ENCODE results near the gene ABLIM2. TPM values are rescaled to one million over a fixed set of nuclear protein-coding genes. Genes with fewer than 3 reads are reported as not detected.

Gene ABLIM2
- total and polyA plus RNA-seq, 2 of the 13 experiments (the other 11 are each of a cell fraction or from before 2014, with no cell fraction given): 0.20 to 0.37 TPM

DNA sequence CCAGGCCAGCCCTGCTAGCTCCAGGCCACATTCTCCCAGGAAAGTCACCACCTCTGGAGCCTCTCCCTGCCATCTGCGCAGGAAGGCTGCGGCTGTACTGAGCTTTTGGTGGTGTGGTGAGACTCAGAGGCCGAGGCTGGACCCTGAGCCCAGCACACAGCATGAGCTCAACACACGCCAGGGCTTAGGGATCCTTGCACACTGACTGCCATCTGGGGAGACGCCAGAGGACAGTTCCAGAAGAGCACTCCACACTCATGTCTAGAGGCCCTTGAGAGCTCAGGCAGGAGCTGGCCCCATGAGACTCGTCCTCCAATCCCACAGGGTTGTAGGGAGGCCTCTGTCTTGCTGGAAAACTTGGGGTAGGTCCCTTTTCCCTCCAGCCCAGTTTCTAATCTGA, 40.6 kb downstream of the ABLIM2 start:
- POLR2A ChIA-PET: no interaction called here
- Histone ChIP-seq H3K4me2 (ENCODE audit: low read depth, low read length) (no peak overlapping the region), H3K27ac (ENCODE audit: extremely low read length, insufficient read depth, low read length) (no peak overlapping the region), H3K27me3 (ENCODE audit: control insufficient read depth in 1 of 2, insufficient read depth in 2 of 2, low read length in 2 of 2) (peaks cover 0 to 5% of the 10 kb centered on the region in 2 experiments), H3K9ac (ENCODE audit: insufficient read depth, low read depth, low read length) (no peak overlapping the region), H3K9me3 (ENCODE audit: low read length) (no peaks in the 10 kb centered on the region), H3K36me3 (replicated peaks in 1 of 2; ENCODE audit: control insufficient read depth in 1 of 2, insufficient read depth in 2 of 2, low read length in 2 of 2) (no peaks in the 10 kb centered on the region), H3K79me2 (ENCODE audit: insufficient read depth, low read length) (no peaks in the 10 kb centered on the region), H3K4me1 (ENCODE audit: insufficient read depth, low read length) (peaks cover 22% of the 10 kb centered on the region), H4K20me1 (ENCODE audit: insufficient read depth, low read length) (no peaks in the 10 kb centered on the region), H2AFZ (ENCODE audit: low read length) (no peak overlapping the region), H3K4me3 (replicated peaks in 1 of 3; ENCODE audit: insufficient read depth in 1 of 3, low read depth in 2 of 3, low read length in 3 of 3) (no peak overlapping the region)
- no peak for ATAC-seq
- no peak for FAIRE-seq
- intact Hi-C loops (cut with micrococcal nuclease; ENCODE audit: unreplicated experiment) (no loop called here), in situ Hi-C loops (cut with HindIII; ENCODE audit: extremely low pct_ligation_motif_present, low pct_unique_long_range_greater_than_20kb) (no loop called here)
- no peak for DNase-seq (ENCODE audit: low spot score)
- TF ChIP-seq FOXJ3 (CRISPR knock-in tag; IDR thresholded peaks at IDR 0.05; ENCODE audit: borderline replicate concordance) (no peak), SRY (CRISPR knock-in tag; IDR thresholded peaks at IDR 0.05) (no peak), CHD4 (IDR thresholded peaks at IDR 0.05; ENCODE audit: borderline replicate concordance, low read length) (no peak), PHF20 (CRISPR knock-in tag; IDR thresholded peaks at IDR 0.05) (no peak)
- no TSS peak for BruUV-seq (replicated peaks)
- CTCF ChIA-PET (ENCODE audit: low intra/inter-chr PET ratio, low total read pairs): no interaction called here
- WGBS (ENCODE audit: low lambda C conversion rate): 4% methylated on average over 3 of the region's 6 CpGs

GRCh38 chr4:8117278-8117682, 41.3 kb downstream of the ABLIM2 start:
- Histone ChIP-seq H3K36me3 (replicated peaks in 1 of 2; ENCODE audit: control insufficient read depth in 1 of 2, insufficient read depth in 2 of 2, low read length in 2 of 2) (no peaks in the 10 kb centered on the region), H4K20me1 (ENCODE audit: insufficient read depth, low read length) (no peaks in the 10 kb centered on the region), H3K9me3 (ENCODE audit: low read length) (no peaks in the 10 kb centered on the region), H3K27ac (ENCODE audit: extremely low read length, insufficient read depth, low read length) (no peak overlapping the region), H3K4me1 (ENCODE audit: insufficient read depth, low read length) (peaks cover 30% of the 10 kb centered on the region), H3K4me3 (replicated peaks in 1 of 3; ENCODE audit: insufficient read depth in 1 of 3, low read depth in 2 of 3, low read length in 3 of 3) (no peak overlapping the region), H3K27me3 (ENCODE audit: control insufficient read depth in 1 of 2, insufficient read depth in 2 of 2, low read length in 2 of 2) (peaks cover 3 to 9% of the 10 kb centered on the region in 2 experiments), H3K9ac (ENCODE audit: insufficient read depth, low read depth, low read length) (no peak overlapping the region), H3K79me2 (ENCODE audit: insufficient read depth, low read length) (no peaks in the 10 kb centered on the region), H2AFZ (ENCODE audit: low read length) (no peak overlapping the region), H3K4me2 (ENCODE audit: low read depth, low read length) (no peak overlapping the region)
- ATAC-seq (peak; percentile 40), FAIRE-seq (no peak), DNase-seq (ENCODE audit: low spot score) (peak; percentile 12)
- 9% methylated on average over 4 of the region's 4 CpGs for WGBS (ENCODE audit: low lambda C conversion rate)
- ChIA-PET POLR2A (no interaction called here), CTCF (ENCODE audit: low intra/inter-chr PET ratio, low total read pairs) (no interaction called here)
- no peak for TF ChIP-seq ZNF331 (CRISPR knock-in tag; IDR thresholded peaks at IDR 0.05)
- TF ChIP-seq, protein P1, sequence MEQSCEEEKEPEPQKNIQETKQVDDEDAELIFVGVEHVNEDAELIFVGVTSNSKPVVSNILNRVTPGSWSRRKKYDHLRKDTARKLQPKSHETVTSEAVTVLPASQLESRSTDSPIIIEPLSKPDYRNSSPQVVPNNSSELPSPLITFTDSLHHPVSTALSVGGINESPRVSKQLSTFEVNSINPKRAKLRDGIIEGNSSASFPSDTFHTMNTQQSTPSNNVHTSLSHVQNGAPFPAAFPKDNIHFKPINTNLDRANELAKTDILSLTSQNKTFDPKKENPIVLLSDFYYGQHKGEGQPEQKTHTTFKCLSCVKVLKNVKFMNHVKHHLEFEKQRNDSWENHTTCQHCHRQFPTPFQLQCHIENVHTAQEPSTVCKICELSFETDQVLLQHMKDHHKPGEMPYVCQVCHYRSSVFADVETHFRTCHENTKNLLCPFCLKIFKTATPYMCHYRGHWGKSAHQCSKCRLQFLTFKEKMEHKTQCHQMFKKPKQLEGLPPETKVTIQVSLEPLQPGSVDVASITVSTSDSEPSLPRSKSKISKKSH (CRISPR knock-in tag; IDR thresholded peaks at IDR 0.05; ENCODE audit: borderline replicate concordance): no peak
- no peak for TF ChIP-seq SPEN (CRISPR knock-in tag; IDR thresholded peaks at IDR 0.05; ENCODE audit: low read depth)
- TF ChIP-seq, protein P2, sequence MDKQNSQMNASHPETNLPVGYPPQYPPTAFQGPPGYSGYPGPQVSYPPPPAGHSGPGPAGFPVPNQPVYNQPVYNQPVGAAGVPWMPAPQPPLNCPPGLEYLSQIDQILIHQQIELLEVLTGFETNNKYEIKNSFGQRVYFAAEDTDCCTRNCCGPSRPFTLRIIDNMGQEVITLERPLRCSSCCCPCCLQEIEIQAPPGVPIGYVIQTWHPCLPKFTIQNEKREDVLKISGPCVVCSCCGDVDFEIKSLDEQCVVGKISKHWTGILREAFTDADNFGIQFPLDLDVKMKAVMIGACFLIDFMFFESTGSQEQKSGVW (CRISPR knock-in tag; IDR thresholded peaks at IDR 0.05; ENCODE audit: borderline replicate concordance): no peak
- no peak for TF ChIP-seq ZBTB1 (CRISPR knock-in tag; IDR thresholded peaks at IDR 0.05; ENCODE audit: borderline replicate concordance)
- TF ChIP-seq CBX5 (CRISPR knock-in tag; IDR thresholded peaks at IDR 0.05; ENCODE audit: borderline replicate concordance): no peak
- TF ChIP-seq RXRA (CRISPR knock-in tag; IDR thresholded peaks at IDR 0.05): no peak
- TF ChIP-seq KLF6 (CRISPR knock-in tag; IDR thresholded peaks at IDR 0.05): no peak
- TF ChIP-seq ZNF614 (CRISPR knock-in tag; IDR thresholded peaks at IDR 0.05; ENCODE audit: borderline replicate concordance): no peak
- in situ Hi-C loops (cut with HindIII; ENCODE audit: extremely low pct_ligation_motif_present, low pct_unique_long_range_greater_than_20kb): no loop called here
- intact Hi-C loops (cut with micrococcal nuclease; ENCODE audit: unreplicated experiment): no loop called here
- no TSS peak for BruUV-seq (replicated peaks)

All from HepG2 (cell line).